ENCODE data around the gene APOL2.

- TF ChIP-seq CTCF (IDR thresholded peaks at IDR 0.05; ENCODE audit: poor library complexity, severe bottlenecking) (no peak), EZH2 (IDR thresholded peaks at IDR 0.05; ENCODE audit: borderline replicate concordance, insufficient read depth, low read length, poor library complexity, severe bottlenecking) (no peak), SMC3 (conservative IDR thresholded peaks at IDR 0.05; ENCODE audit: poor library complexity) (no peak)
These were observed 58.4 kb downstream of the APOL2 start for GRCh38 chr22:36180928-36181327.
